Measurements from ENCODE around the gene OR4C3.
"Not testable (repeated sequence)": the region's sequence is repeated elsewhere in the genome, so short reads cannot be mapped to it uniquely, and the experiment has no call there.

DNA sequence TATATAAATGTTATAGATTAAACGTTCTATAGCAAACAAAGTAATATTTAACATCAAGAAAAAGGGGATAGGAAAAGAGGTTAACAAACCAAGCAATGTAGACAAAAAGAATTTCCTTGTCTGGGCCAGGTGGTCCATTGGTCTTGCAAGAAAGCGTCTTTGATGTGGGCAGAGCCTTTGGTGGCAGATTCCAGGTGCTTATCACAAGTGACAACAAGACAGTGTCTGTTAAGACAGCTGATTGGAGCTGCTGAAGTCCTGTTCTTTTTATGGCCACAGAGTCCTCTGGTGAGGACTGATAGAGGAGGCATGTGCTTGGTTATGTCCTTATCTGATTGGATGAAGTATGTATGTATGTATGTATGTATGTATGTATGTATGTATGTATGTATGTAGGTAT is 36.6 kb downstream of the OR4C3 start:
- TF ChIP-seq, protein P1, sequence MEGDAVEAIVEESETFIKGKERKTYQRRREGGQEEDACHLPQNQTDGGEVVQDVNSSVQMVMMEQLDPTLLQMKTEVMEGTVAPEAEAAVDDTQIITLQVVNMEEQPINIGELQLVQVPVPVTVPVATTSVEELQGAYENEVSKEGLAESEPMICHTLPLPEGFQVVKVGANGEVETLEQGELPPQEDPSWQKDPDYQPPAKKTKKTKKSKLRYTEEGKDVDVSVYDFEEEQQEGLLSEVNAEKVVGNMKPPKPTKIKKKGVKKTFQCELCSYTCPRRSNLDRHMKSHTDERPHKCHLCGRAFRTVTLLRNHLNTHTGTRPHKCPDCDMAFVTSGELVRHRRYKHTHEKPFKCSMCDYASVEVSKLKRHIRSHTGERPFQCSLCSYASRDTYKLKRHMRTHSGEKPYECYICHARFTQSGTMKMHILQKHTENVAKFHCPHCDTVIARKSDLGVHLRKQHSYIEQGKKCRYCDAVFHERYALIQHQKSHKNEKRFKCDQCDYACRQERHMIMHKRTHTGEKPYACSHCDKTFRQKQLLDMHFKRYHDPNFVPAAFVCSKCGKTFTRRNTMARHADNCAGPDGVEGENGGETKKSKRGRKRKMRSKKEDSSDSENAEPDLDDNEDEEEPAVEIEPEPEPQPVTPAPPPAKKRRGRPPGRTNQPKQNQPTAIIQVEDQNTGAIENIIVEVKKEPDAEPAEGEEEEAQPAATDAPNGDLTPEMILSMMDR (IDR thresholded peaks at IDR 0.05; ENCODE audit: low read length) = not testable (repeated sequence)
- not testable (repeated sequence) for TF ChIP-seq EZH2phosphoT487 (IDR thresholded peaks at IDR 0.05; ENCODE audit: low read length); EZH2 (optimal IDR thresholded peaks at IDR 0.05; ENCODE audit: low read depth, low read length)

Data from MM.1S (cell line).